Activated naive CD8-positive, alpha-beta T cell treated with anti-CD3 and anti-CD28 coated beads, Interleukin-2, amount 50 U/mL, for 24 hours (primary cell): ENCODE data around the gene ARRDC1.

Source experiments
- ATAC-seq: fragments of 150-1000 bp; cut with Tn5 transposase; one replicate; pipeline ENCODE4 v1.10.0; 2021
- DNase-seq: peaks from one replicate; pipeline ENCODE4 v3.0.0; 2021
- H3K27ac Mint-ChIP-seq: one replicate; pipeline ENCODE4 v1.8.0; 2021; ENCODE audit warnings: mild to moderate bottlenecking, mixed read lengths
- H3K27me3 Mint-ChIP-seq: one replicate; pipeline ENCODE4 v1.8.0; 2021; ENCODE audit warnings: mixed read lengths
- H3K36me3 Mint-ChIP-seq: one replicate; pipeline ENCODE4 v1.8.0; 2021; ENCODE audit warnings: low read depth, mixed read lengths
- H3K4me1 Mint-ChIP-seq: one replicate; pipeline ENCODE4 v1.8.0; 2021; ENCODE audit warnings: mixed read lengths
- H3K4me3 Mint-ChIP-seq: one replicate; pipeline ENCODE4 v1.8.0; 2021; ENCODE audit warnings: mild to moderate bottlenecking, moderate library complexity, mixed read lengths
- H3K9me3 Mint-ChIP-seq: one replicate; pipeline ENCODE4 v1.8.0; 2021; ENCODE audit warnings: mixed read lengths

ARRDC1 gene

DNA sequence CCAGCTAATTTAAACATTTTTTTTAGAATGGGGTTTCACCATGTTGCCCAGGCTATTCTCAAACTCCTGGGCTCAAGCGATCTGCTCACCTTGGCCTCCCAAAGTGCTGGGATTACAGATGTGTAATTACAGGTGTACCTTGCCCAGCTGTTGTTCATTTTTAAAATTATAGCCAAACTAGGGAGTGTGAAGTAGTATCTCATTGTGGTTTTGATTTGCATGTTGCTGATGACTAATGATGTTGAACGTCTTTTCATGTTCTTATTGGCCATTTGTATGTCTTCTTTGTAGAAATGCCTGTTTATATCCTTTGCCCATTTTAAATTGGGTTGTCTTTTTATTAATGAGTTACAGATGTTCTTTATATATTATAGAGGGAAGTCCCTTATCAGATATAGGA is 44.8 kb downstream of the ARRDC1 start:
- Mint-ChIP-seq H3K27me3 (no peaks in the 10 kb centered on the region), H3K36me3 (peaks cover 33% of the 10 kb centered on the region), H3K9me3 (no peaks in the 10 kb centered on the region), H3K27ac (no peak overlapping the region), H3K4me3 (no peak overlapping the region), H3K4me1 (peaks cover 42% of the 10 kb centered on the region)
- DNase-seq (no peak), ATAC-seq (no peak)

DNA sequence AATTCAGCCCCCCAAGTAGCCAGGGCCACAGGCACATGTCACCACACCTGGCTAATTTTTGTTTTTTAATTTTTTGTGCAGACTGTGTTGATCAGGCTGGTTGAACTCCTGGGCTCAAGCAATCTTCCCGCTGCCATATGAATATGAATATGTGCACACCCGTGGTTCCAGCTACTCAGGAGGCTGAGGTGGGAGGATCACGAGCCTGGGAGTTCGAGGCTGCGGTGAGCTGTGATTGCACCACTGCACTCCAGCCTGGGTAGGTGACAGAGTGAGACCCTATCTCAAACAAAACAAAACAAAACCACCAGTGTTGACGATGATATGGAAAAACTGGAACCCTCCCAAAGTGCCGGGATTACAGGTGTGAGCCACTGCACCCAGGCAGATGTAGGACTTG is 45.3 kb downstream of the ARRDC1 start:
- H3K27ac Mint-ChIP-seq = no peak overlapping the region
- no peak for DNase-seq
- peaks cover 38% of the 10 kb centered on the region for H3K36me3 Mint-ChIP-seq
- H3K4me1 Mint-ChIP-seq = peaks cover 42% of the 10 kb centered on the region
- no peaks in the 10 kb centered on the region for H3K9me3 Mint-ChIP-seq
- ATAC-seq = no peak
- no peak overlapping the region for H3K4me3 Mint-ChIP-seq
- no peaks in the 10 kb centered on the region for H3K27me3 Mint-ChIP-seq

DNA sequence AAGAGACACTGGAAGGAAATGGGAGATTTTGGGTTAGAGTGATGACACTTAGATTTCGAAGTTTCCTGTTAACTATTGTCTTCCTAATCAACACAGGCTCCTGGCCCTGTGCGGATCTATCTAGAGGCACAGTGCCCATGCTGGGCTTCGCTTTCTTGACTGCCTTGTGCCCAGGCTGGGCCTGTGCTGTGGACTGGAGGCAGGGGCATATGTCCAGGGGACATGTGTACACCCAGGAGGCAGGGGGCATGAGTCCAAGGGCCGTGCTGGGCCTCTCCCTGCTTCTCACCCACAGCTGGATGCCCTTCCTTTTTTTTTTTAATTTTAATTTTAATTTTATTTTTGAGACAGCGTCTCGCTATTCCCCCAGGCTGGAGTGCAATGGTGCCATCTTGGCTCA is 50.9 kb downstream of the ARRDC1 start:
- no peak for ATAC-seq
- peaks cover 17% of the 10 kb centered on the region for H3K36me3 Mint-ChIP-seq
- peaks cover 26% of the 10 kb centered on the region for H3K4me1 Mint-ChIP-seq

DNA sequence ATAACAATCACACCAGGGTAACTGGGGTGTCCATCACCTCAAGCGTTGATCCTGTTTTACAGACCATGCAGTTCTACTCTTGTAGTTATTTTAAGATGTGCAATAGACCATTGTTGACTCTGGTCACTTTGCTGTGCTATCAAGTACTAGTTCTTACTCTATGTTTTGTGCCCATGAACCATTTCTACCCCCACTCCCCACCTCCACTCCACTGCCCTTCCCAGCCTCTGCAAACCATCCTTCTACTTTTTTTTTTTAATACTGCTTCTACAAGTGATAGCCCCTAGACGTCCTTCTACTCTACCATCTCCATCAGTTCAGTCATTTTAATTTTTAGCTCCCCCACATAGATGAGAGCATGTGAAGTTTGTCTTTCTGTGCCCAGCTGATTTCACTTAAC is 52.1 kb downstream of the ARRDC1 start:
- ATAC-seq (no peak), DNase-seq (no peak)
- Mint-ChIP-seq H3K36me3 (peaks cover 12% of the 10 kb centered on the region), H3K4me1 (peaks cover 26% of the 10 kb centered on the region), H3K27ac (no peak overlapping the region), H3K9me3 (no peaks in the 10 kb centered on the region), H3K4me3 (no peak overlapping the region), H3K27me3 (no peaks in the 10 kb centered on the region)

More for the DNA sequence above, 50.9 kb downstream of the ARRDC1 start:
- DNase-seq = no peak
- Mint-ChIP-seq H3K4me3 (no peak overlapping the region), H3K9me3 (no peaks in the 10 kb centered on the region), H3K27me3 (no peaks in the 10 kb centered on the region), H3K27ac (no peak overlapping the region)

DNA sequence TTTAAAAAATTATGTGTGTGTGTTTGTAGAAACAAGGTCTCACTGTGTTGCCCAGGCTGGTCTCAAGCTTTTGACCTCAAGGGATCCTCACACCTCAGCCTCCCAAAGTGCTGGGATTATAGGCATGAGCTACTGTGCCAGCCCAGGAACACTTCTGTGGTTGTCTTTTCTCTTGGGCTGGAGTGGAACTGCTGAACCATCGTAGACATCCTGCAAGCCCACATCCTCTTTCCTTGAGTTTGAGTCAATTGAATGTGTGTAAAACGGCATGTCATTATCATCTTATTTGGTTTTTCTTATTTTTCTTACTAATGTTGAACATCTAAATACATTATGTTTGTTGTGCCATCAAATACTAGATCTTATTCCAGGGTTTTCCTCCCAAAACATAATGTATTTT is 53.3 kb downstream of the ARRDC1 start:
- Mint-ChIP-seq H3K27ac (no peak overlapping the region), H3K4me1 (peaks cover 28% of the 10 kb centered on the region), H3K9me3 (no peaks in the 10 kb centered on the region), H3K4me3 (no peak overlapping the region), H3K36me3 (peaks cover 15% of the 10 kb centered on the region), H3K27me3 (no peaks in the 10 kb centered on the region)
- ATAC-seq (no peak), DNase-seq (no peak)

DNA sequence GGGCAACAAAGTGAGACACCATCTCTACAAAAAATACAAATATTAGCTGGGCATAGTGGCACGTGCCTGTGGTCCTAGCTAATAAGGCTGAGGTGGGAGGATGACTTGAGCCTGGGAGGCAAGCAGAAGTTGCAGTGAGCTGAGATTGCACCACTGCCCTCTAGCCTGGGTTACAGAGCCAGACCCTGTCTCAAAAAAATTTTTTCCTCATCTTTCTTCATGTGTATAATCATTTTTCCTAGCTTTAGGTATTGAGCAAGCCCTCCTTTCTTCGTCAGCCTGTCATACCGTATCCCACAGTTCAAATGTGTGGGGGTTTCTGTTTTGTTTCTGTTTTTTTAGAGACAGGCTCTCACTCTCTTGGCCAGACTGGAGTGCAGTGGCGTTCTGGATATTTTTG is 54.7 kb downstream of the ARRDC1 start:
- no peaks in the 10 kb centered on the region for H3K27me3 Mint-ChIP-seq
- no peak overlapping the region for H3K4me3 Mint-ChIP-seq
- no peak overlapping the region for H3K27ac Mint-ChIP-seq
- H3K4me1 Mint-ChIP-seq = peaks cover 32% of the 10 kb centered on the region
- H3K9me3 Mint-ChIP-seq = no peaks in the 10 kb centered on the region
- no peak for ATAC-seq
- peaks cover 15% of the 10 kb centered on the region for H3K36me3 Mint-ChIP-seq
- no peak for DNase-seq

DNA sequence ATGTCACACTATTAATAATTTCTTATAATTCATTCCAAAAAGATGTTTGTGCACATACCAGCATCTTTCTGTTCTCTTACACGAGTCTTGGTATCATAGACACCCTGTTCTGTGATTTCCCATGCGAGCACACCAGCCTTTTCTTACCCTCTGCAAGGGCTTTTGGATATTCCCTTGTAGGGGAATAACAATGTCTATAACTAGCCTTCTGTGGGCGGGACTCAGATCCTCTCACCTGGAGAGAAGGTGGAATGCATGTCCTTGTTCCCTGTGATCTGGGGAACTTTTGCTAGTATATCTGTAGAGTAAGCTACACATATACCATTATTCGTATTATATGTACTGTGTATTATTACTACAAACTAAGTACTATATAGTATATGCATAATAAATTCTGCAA is 58.1 kb downstream of the ARRDC1 start:
- DNase-seq (no peak), ATAC-seq (no peak)
- Mint-ChIP-seq H3K9me3 (no peaks in the 10 kb centered on the region), H3K4me3 (no peak overlapping the region), H3K4me1 (peaks cover 44% of the 10 kb centered on the region), H3K27me3 (no peaks in the 10 kb centered on the region), H3K36me3 (peaks cover 10% of the 10 kb centered on the region), H3K27ac (no peak overlapping the region)

DNA sequence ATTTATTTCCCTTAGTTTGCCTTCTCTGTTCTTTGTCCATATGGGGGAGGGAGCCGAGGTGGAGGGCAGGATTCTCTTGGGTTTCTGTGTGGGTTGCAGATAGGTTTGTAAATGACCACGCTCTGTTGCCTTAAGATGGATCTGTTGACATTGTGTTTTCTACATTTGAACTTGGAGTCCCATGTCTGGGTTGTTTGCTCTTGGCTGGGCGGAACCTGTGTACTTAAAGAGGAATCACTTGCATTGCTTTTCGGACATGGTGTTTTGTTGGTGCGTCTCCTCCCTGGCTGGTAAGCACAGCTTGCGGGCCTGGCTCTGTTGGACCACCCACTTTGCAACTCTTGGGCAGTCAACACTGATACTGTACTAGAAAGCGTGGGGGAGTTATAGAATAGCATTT is 59.2 kb downstream of the ARRDC1 start:
- Mint-ChIP-seq H3K27me3 (no peaks in the 10 kb centered on the region), H3K4me1 (peaks cover 45% of the 10 kb centered on the region), H3K27ac (no peak overlapping the region), H3K4me3 (no peak overlapping the region), H3K9me3 (no peaks in the 10 kb centered on the region), H3K36me3 (peaks cover 21% of the 10 kb centered on the region)
- DNase-seq = no peak
- no peak for ATAC-seq
